Activated CD8-positive, alpha-beta memory T cell treated with anti-CD3 and anti-CD28 coated beads for 36 hours (primary cell): ENCODE data around the gene CCDC39. TPM values are rescaled to one million over a fixed set of nuclear protein-coding genes. Genes with fewer than 3 reads are reported as not detected.
"Not testable (repeated sequence)": the region's sequence is repeated elsewhere in the genome, so short reads cannot be mapped to it uniquely, and the experiment has no call there.

Experiments
- CTCF ChIA-PET: fragments of 350-600 bp; sonication (Branson Sonifier 250); formaldehyde crosslinking; loops from one replicate; lab custom pipeline; 2021; ENCODE audit warnings: antibody characterized with exemption; lab: Charles Lee
- POLR2A ChIA-PET: fragments of 350-600 bp; sonication (Branson Sonifier 250); formaldehyde crosslinking; loops from one replicate; lab custom pipeline; 2021; ENCODE audit warnings: antibody characterized with exemption; lab: Charles Lee
- total RNA-seq, 2 experiments: library from RNA; stranded (reverse); gene quantifications; one replicate each; pipeline ENCODE4 v1.2.3, GENCODE V29; 2021

The CCDC39 gene
- total RNA-seq, 2 experiments from 2014 or later = not detected

GRCh38 chr3:180630371-180630770, 48.9 kb downstream of the CCDC39 start:
- POLR2A ChIA-PET = no interaction called here
- CTCF ChIA-PET = no interaction called here

GRCh38 chr3:180626844-180627243, 52.4 kb downstream of the CCDC39 start:
- POLR2A ChIA-PET = no interaction called here
- CTCF ChIA-PET = no interaction called here

GRCh38 chr3:180624714-180625113, 54.6 kb downstream of the CCDC39 start:
- CTCF ChIA-PET = no interaction called here
- POLR2A ChIA-PET = no interaction called here

- ChIA-PET POLR2A (no interaction called here), CTCF (no interaction called here)
These were observed 59.6 kb downstream of the CCDC39 start for GRCh38 chr3:180619723-180620122.

- CTCF ChIA-PET, POLR2A ChIA-PET: not testable (repeated sequence)
These were observed 60.7 kb downstream of the CCDC39 start for GRCh38 chr3:180618563-180618962.

GRCh38 chr3:180617049-180617448, 62.2 kb downstream of the CCDC39 start:
- ChIA-PET POLR2A (no interaction called here), CTCF (no interaction called here)

GRCh38 chr3:180615954-180616353, 63.3 kb downstream of the CCDC39 start:
- ChIA-PET CTCF (interaction anchor here (1.2 kb wide), 1 partner anchor 14 kb away, joined by 4 read pairs; the partner anchor contains the start of gene TTC14), POLR2A (no interaction called here)

GRCh38 chr3:180612364-180612763, 66.9 kb downstream of the CCDC39 start:
- ChIA-PET POLR2A (no interaction called here), CTCF (no interaction called here)

- ChIA-PET POLR2A (no interaction called here), CTCF (no interaction called here)
These were observed 68.3 kb downstream of the CCDC39 start for GRCh38 chr3:180611006-180611405.

GRCh38 chr3:180601688-180602666, 77.3 kb downstream of the CCDC39 start, which contains the start of gene TTC14:
Gene TTC14 (plus strand): TSS chr3:180602163. CDS start chr3:180602262, 99 bp downstream.
- POLR2A ChIA-PET = interaction anchor here (1.1 to 1.6 kb wide), 3 partner anchors 77 to 998 kb away, joined by 4 to 5 read pairs (median 4); partner anchors contain the start of genes FXR1, MRPL47 and NDUFB5
- CTCF ChIA-PET = interaction anchor here (0.5 to 1.7 kb wide), 2 partner anchors 14 to 773 kb away, joined by 4 to 5 read pairs; no protein-coding TSS in a partner anchor

- POLR2A ChIA-PET = interaction anchor here (1.3 kb wide), 1 partner anchor 78 kb away, joined by 4 read pairs; no protein-coding TSS in a partner anchor
- CTCF ChIA-PET = no interaction called here
These were observed 78.8 kb downstream of the CCDC39 start for GRCh38 chr3:180600473-180600872.

GRCh38 chr3:180595559-180595935, 83.7 kb downstream of the CCDC39 start:
- CTCF ChIA-PET = no interaction called here
- POLR2A ChIA-PET = no interaction called here

- ChIA-PET POLR2A (no interaction called here), CTCF (no interaction called here)
These were observed 84.4 kb downstream of the CCDC39 start for GRCh38 chr3:180594631-180595558.

- CTCF ChIA-PET, POLR2A ChIA-PET: not testable (repeated sequence)
These were observed 85.7 kb downstream of the CCDC39 start for GRCh38 chr3:180593631-180594030.

GRCh38 chr3:180590396-180590795, 88.9 kb downstream of the CCDC39 start:
- CTCF ChIA-PET = no interaction called here
- POLR2A ChIA-PET = no interaction called here

GRCh38 chr3:180580934-180581333, 98.4 kb downstream of the CCDC39 start:
- ChIA-PET POLR2A (no interaction called here), CTCF (no interaction called here)

- CTCF ChIA-PET = no interaction called here
- POLR2A ChIA-PET = no interaction called here
These were observed 103.7 kb downstream of the CCDC39 start for GRCh38 chr3:180575571-180575970.

- POLR2A ChIA-PET = no interaction called here
- CTCF ChIA-PET = no interaction called here
These were observed 107.3 kb downstream of the CCDC39 start for GRCh38 chr3:180571831-180572598.

GRCh38 chr3:180570238-180570637, 109.1 kb downstream of the CCDC39 start:
- ChIA-PET CTCF (no interaction called here), POLR2A (no interaction called here)
